Measurements from ENCODE around the gene KANTR.

- TF ChIP-seq POLR2AphosphoS5 (IDR thresholded peaks at IDR 0.05) (no peak), CTCF (IDR thresholded peaks at IDR 0.05; ENCODE audit: poor library complexity, severe bottlenecking) (no peak), RAD21 (conservative IDR thresholded peaks at IDR 0.05) (no peak)
Observed at GRCh38 chrX:53171356-53171755, 77.4 kb downstream of the KANTR start.
